Fibroblast of gingiva (primary cell): ENCODE data around the gene KRT3.
"Not testable (repeated sequence)": the region's sequence is repeated elsewhere in the genome, so short reads cannot be mapped to it uniquely, and the experiment has no call there.

ENCODE experiments used
- DNase-seq: peaks from one replicate; pipeline ENCODE4 v3.0.0-alpha.2; 2011; ENCODE audit warnings: low read depth

The KRT3 gene

DNA sequence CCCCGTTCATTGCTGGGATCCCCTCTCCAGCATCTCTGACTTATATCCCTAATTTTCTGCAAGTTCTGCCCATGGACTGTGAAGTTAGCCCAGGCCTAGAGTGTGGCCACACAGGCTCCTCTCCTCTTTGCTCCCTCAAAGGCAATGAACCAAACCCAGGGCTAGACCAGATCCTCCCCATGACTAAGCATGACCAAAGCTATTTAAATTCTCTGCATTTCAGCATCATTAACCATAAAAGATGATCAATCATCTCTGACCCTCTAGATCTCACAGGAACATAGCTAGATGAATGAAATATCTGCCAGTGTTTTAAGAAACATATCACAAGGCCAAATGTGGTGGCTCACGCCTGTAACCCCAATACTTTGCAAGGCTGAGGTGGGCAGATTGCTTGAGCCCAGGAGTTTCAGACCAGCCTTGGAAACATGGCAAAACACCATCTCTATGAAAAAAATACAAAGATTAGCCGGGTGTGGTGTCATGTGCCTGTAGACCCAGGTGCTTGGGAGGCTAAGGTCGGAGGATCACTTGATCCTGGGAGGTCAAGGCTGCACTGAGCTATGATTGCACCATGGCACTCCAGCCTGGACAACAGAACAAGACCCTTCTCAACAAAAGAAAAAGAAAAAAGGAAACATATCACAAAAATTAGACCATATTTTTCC lies 2.2 kb upstream of the KRT3 start:
- DNase-seq, result no peak

DNA sequence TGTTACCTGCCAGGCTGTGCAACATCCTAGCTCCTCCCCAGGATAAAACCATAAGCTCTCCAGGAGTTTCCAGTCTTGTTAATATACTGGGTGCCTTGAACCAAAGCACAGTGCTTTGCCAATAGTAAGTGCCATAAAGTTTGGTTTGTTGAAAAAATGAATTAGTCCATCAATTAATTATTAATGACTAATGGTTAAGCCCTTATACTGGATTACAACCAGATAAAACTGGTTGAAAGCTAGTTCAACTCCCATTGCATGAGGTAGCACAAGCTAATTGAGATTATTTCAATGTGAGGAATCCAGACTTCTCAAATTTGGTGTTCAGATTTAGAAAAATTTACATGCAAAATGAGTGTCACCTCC lies 1.6 kb upstream of the KRT3 start:
- no peak for DNase-seq

DNA sequence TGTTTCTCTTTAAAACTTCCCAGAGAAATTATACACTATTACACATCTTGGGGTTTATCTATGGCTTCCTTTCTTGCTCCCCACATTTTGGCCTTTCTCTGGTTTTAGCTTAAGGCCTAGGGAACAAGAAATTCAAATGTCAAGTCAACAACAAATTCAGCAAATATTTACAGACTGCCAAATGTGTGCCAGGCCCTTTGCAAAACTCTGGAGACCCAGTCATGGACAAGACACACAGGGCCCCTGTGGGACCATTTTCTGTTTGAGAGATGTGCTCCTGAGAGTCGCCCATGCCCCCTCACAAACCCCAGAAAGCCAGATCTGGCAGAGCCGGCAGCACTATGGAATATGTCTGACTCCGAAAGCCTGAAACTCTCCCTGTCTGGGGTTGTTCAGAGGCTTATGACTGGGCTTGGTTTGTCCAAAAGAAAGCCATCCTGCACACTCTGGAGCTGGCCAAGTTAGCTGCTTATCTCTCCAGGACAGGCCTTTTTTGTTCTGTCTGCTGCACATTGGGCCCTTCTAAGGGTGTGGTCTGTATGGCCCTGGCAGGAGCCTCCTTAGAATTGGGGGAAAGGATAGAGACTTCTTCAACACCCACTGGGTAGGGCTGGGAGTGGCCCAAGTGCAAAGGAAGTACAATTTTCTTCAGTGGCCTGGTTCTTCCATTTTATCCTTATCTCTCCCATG lies 1.1 kb upstream of the KRT3 start:
- DNase-seq, result no peak

DNA sequence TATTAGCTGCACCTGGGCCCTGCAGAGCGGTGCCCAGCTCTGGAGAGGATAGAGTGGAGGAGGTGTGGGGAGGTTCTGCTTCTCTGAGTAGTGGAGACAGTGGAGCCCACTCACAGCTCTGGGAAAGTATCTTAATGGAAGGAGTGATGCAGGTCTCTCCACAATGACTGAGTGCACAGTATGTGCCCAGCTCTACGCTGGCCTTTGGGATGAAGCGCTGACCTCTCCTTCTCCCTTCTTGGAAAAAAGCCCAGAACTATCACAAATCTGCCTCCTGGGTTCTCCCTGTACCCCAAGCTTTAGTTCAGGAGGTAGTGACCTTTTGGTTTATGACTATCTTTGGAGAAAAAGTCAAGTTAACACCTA lies 495 bp upstream of the KRT3 start:
- DNase-seq, result no peak

DNA sequence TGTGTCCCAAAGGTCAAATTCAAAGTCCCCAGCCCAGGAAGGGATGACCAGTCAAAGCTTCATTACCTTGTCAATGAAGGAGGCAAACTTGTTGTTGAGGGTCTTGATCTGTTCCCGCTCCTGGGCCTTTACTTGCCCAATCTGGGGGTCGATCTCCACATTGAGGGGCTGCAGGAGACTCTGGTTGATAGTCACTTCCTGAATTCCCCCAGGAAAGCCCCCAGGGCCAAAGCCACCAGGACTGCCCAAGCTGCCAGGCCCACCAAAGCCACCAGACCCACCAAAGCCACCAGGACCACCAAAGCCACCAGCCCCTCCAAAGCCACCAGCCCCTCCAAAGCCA lies 614 bp downstream of the KRT3 start:
- not testable (repeated sequence) for DNase-seq

DNA sequence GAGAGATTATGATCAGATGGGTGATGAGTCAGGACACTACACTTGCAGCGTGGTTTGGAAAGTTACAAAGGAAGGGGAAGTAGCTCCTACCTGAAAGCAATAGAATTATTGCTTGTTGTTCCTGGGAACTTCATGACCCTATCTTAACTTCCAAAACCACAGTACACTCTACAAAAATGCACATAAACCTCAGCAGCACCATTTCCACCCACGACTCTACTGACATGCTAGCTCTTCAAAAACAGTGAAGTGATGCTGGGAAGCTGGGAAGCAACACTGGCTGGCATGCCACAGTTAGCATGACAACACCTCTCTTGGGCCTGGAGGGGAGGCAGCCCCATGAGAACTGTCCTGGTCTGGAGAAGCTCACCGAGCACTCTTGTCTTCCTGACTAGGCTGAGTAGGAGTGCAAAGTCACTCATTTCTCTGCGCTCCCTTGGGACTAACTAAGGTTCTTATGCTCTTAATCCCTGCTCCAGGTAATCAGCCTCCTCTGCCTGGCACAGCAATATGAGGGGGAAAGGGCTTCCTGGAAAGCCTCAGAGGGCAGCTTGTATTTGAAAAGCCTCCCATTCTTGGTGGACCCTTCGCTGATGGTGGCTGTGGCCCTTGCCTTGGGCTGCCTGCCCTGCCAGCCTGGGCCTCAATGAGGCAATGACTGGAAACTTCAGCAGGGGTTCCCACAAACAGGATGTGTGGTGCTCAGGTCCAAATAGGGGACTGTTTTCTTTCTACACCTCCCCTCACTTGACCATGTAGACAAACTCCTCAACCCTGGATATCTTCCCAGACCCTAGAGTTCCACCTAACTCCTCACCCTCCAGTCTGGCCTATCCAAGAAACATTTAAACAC lies 1.2 kb downstream of the KRT3 start:
- DNase-seq, result no peak

GRCh38 chr12:52792185-52793029 lies 3.5 kb downstream of the KRT3 start:
- DNase-seq, result no peak

DNA sequence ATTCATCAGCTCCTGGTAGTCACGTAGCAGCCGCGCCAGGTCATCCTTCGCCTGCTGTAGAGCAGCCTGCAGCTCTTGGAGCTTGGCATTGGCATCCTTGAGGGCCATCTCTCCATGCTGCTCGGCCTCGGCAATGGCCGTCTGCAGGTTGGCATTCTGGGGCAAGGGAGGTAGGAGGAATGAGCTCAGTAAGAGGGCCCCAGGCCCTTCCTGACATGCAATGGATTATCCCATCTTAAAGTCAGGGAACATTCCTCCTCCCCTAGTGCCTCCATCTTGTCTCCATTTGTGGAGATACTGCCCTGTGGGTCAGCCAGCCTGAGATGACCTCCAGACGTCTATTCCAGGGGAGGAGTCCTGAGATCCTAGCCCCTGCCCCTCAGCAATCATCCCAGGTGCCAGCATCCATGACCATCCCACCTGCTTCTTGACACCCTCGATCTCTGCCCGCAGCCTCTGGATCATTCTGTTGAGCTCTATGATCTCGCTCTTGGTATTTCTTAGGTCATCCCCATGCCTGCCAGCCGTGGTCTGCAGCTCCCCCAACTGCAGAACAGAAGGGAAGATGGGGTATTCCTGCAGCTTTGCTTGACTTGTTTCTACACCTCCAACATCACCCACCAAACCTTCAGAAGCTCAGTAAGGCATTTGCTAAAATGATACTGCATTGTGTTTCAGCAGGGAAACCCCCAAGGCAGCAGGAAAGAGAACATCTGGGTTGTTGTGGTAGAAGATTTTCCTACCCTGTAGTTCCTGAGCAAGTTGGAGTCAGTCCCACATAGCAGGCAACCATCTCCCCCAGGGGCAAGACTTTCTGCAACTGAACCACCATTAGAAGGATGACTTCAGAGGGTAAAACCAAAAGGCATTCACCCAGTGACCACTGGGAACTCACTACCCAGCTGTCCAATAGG lies 4.4 kb downstream of the KRT3 start:
- DNase-seq, result no peak

- DNase-seq, result no peak
Measured at GRCh38 chr12:52790427-52791270, 5.3 kb downstream of the KRT3 start.

DNA sequence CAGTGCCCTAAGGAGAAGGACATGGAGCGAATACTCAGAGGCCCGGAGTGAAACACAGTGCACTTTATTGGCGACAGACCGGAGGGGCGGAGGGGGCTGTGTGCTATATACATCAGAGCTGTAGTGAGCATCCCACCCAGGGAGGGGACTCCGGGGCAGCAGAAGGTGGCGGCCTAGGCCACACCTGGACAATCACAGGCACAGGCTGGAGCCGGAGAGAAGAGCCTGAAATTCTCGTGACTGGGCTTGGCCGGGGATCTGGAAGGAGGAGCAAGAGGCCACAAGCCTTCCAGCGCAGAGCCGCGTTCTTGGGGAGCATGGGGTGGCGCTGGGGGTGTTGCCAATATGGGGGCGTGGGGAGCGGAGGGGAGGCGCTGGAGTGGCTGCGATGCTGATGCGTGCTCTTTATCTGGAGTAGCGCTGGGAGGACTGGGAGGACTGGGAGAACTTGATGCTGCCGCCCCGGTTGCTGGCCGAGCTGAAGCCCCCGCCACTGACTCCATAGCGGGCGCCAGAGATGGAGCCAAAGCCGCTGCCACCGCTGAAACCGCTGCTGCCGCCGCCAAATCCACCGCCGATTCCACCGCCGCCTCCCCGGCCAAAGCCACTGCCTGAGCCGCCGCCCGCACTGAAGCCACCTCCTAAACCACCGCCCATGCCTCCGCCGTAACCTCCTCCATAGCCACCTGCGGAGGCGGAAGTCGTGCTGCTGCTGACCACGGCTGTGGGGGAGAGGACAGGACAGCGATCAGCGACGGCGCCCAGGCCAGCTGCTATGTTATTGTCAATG lies 6.1 kb downstream of the KRT3 start:
- DNase-seq, result no peak

DNA sequence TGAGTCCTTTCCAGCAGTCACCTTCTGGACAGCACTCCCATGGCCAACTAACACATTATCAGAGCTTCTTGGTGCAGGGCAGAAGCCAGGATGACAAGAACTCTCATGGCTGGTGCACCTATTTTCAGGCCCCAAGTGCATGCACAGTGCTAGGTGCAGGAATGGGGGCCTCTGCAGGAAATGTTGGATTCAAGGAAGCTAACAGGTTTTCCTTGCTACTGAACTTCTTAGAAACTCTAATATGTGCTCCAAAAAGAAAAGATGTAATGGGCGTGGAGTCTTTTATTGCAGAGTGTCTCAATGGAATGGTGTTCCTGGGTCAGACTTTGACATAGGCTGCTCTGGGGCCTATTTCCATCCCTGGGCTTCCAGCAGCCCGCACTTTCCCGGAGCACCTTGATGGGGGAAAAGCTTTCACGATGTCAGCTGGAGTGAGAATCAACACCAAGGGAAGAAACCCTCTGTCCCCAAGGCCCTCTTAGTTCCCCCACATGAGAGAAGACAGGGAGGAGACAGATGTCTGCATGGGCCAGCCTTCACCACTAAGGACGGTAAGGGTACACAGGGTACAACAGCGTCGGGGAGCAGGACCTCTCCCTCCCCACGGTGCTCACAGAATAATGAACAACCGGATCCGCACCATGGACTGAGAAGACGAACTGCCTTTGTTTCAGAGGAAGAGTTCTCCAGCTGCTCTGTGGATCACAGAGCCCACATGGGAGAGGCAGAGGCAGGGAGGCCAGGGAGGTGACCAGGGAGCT lies 6.9 kb downstream of the KRT3 start:
- DNase-seq, result no peak

DNA sequence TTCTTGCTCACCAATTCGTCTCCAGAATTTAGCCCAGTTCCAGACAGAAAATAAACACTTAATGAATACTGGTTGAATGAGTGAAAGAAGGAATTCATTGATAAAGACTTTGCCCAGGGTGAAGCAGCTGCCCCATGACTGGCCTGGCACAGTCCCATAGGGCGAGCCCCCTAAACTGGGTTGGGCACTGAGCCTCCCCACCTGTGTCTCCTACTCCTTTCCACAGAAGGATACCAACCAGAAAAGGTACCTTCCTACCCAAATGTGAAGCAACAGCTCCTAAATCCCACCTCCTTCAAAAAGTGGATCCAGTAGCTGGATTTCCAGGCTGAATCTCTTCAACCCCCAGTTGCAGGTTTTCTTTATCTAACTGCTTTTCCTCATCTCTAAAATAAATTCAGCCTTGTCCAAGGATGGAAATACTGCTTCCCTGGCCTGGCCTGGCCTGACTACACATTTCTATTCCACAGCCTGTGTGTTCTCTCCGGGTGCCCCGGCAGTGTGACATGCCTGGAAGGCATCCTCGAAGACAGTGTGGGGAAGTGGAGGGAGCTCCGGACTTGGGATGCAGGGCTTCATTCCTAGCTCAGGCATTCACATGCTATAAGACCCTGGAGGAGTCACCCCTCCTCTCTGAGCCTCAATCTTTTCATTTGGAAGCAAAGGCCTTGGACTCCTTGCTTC lies 7.6 kb downstream of the KRT3 start:
- DNase-seq, result no peak

- no peak for DNase-seq
Measured at GRCh38 chr12:52787324-52788191, 8.4 kb downstream of the KRT3 start.

DNA sequence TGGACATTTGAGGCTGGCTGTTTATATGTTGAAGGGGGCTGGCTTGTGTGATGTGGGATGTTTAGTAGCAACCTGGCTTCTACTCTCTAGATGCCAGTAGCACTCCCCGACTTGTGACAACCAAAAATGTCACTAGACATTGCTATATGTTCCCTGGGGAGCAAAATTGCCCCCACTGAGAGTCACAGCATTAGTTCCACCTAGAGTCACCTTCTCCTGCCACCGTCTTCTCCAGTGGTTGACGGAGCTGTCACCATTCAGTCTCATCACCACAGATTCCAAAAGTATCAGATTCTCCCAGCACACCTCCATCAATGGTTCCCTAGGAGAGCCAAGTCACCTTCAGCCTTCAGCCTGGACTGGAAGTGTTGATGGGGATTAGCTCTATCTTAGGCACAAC lies 11.0 kb downstream of the KRT3 start:
- no peak for DNase-seq

DNA sequence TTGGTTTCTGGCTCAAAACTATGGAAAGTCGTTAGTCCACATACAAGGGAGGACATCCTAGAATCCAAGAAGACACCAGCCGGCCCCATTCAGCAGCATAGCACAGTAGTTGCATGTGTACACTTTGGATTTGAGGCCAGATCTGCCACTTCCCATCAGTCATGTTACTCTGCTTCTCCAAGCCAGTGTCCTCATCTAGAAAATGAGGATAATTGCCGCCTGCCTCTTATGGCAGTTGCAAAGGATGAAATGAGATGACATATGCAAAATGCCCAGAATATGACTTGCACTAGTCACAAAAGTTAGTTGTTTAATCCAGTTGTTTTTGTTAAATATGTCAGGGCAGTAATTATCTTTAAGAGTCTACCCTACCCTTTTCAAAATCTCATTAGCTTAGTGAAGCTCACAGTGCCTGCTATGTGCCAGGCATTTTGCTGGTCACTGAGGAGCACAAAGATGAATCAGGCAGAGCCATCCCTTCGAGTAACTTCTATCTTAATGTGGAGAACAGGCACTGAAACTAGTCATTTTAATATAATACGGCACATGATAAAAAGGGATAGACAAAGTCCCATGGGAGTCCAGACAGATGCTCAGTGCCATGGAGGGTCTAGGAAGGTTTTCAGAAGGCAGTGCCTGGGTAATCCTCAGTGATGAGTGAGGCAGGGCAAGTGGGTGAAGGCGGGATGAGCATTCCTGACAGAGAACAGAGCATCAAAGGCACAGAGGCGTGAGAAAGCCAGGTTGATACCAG lies 12.2 kb downstream of the KRT3 start:
- DNase-seq, result no peak

GRCh38 chr12:52782502-52782901 lies 13.4 kb downstream of the KRT3 start:
- DNase-seq, result no peak
